Measurements from ENCODE around the gene PTPRD.

PTPRD gene

DNA sequence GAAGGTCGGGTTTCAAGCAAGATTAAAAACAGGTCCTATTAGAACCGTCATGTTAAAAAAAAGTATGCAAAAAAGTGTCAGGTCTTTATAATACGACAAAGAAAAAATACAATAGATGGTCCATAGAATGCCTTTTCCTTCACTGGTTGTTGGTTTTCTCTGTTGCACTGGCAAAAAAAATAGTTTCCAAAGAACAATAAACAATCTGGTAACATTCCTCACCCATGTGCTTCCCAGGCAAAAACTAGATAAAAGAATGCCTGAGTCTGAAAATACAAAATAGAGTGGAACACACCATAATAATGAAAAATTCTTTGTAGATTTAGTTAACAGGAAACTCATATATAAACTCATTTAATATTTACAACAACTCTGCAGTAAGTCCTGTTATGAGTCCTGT is 2223.3 kb downstream of the PTPRD start:
- TF ChIP-seq, protein P1, sequence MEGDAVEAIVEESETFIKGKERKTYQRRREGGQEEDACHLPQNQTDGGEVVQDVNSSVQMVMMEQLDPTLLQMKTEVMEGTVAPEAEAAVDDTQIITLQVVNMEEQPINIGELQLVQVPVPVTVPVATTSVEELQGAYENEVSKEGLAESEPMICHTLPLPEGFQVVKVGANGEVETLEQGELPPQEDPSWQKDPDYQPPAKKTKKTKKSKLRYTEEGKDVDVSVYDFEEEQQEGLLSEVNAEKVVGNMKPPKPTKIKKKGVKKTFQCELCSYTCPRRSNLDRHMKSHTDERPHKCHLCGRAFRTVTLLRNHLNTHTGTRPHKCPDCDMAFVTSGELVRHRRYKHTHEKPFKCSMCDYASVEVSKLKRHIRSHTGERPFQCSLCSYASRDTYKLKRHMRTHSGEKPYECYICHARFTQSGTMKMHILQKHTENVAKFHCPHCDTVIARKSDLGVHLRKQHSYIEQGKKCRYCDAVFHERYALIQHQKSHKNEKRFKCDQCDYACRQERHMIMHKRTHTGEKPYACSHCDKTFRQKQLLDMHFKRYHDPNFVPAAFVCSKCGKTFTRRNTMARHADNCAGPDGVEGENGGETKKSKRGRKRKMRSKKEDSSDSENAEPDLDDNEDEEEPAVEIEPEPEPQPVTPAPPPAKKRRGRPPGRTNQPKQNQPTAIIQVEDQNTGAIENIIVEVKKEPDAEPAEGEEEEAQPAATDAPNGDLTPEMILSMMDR (IDR thresholded peaks at IDR 0.05; ENCODE audit: insufficient read depth, low read depth, low read length, missing control alignments), result no peak
- DNase-seq (ENCODE audit: low read depth), result no peak

DNA sequence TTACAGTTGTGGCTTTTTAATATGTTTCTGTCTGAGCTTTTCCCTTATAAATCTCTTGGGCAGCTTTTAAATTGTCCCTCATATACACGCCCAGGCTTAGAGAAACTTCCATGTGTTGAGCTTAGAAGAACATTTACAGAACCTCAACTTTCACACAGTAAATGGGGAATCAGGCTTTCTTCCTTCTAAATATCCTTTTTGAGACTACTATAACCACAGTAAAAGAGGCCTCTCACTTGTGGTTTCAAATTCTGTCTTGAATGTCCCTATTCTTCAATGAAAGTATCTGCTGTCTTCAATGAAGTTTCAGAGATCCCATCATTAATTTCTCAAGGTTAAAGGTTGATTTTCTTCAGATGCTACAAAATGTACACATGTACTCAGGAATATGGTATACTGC is 2224.7 kb downstream of the PTPRD start:
- DNase-seq (ENCODE audit: low read depth), result no peak
- TF ChIP-seq, protein P1 (IDR thresholded peaks at IDR 0.05; ENCODE audit: insufficient read depth, low read depth, low read length, missing control alignments), result no peak
- no peak overlapping the region for H3K4me3 ChIP-seq (ENCODE audit: low read length)

More for the DNA sequence above, 2223.3 kb downstream of the PTPRD start:
- no peak overlapping the region for H3K4me3 ChIP-seq (ENCODE audit: low read length)

DNA sequence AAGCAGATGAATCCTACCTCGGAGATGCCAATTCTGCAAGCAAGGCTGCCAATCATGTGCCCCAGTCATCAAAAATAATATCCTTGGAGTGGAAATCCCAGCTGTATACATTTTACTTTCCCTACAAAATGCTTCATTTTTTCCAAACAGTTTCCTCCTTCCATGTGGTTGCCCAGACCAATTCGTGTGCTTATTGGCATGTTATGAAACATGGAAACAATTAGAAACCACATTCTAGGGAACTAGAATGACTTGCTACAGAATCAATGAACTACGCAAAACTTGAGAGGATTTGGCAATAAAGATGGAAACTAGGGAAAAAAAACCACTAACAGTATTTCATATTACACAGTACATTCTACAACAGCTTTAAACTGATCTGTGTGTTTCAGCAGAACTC is 2228.7 kb downstream of the PTPRD start:
- no peak overlapping the region for H3K4me3 ChIP-seq (ENCODE audit: low read length)
- TF ChIP-seq, protein P1 (IDR thresholded peaks at IDR 0.05; ENCODE audit: insufficient read depth, low read depth, low read length, missing control alignments), result no peak
- DNase-seq (ENCODE audit: low read depth), result no peak

DNA sequence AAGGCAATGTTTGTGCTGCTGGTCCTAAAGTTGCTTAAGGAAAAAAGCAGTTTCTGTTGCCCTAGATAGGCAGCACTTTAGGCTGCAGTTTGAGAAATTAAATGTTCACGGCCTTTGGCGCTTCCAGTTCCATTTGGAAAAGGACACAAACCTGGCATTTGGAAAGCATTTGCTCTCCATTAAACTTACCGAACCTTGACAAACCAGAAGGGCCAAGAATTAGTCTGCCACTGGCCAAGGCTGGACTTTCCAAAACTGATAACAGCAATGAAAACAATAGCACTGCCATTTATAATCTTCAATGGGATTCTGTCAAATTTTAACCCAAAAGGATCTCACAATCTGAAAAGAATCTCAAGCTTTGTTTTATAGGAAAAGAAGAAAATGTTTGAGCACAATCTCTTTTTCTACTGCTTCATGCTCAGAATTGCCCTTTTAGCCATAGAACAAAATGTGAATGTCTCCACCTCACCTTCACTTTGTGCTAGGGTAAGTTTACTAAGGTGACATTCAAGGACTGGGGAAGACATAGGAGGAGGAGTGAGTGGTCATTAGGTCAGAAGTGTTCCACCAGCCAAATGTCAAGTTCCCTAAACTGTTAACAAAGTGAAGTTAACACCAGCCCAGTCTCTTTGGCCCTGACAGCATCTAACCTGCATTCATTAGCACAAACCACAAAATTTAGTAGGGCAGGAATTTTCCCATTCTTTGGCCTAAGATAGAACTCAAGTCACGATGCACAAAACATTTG is 2229.8 kb downstream of the PTPRD start:
- no peak overlapping the region for H3K4me3 ChIP-seq (ENCODE audit: low read length)
- DNase-seq (ENCODE audit: low read depth), result no peak
- TF ChIP-seq, protein P1 (IDR thresholded peaks at IDR 0.05; ENCODE audit: insufficient read depth, low read depth, low read length, missing control alignments), result no peak

DNA sequence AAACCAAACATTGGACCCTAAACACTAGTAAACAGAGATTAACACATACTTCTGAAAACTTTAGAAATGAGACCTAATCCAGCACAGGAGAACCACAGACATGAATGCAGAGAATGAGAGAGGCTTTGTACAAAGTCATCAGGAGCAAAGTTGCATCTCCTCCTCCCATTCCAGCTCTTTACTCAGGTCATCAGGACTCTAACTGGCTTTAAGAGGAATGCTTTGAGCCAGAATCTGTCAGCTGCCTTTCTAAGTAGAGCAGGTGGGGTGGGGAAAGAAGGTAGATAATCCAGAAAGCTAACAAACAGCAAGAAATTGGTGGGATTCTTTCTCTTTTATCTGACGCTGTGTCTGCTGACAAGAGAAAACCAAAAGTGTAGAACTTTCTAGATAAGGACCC is 2230.5 kb downstream of the PTPRD start:
- TF ChIP-seq, protein P1 (IDR thresholded peaks at IDR 0.05; ENCODE audit: insufficient read depth, low read depth, low read length, missing control alignments), result no peak
- no peak overlapping the region for H3K4me3 ChIP-seq (ENCODE audit: low read length)
- no peak for DNase-seq (ENCODE audit: low read depth)

DNA sequence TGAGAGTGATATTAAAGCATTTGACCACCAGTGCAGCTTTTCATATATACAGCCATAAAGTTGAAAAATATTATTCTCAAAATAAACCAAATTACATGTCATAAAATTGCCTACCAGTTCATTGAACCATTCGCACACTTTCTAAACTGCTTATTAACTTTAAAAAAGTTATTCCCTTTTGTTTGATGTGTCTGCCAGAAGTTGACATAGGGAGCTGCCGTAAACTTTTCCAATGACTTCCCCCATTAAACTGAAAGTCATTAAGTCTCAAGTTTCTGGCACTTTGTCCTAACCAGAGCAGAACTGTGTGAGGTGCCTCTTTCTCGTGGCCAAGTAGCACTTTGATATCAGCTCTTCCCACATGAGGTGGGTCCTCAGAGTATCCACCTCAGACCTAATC is 2231.2 kb downstream of the PTPRD start:
- H3K4me3 ChIP-seq (ENCODE audit: low read length), result no peak overlapping the region
- TF ChIP-seq, protein P1 (IDR thresholded peaks at IDR 0.05; ENCODE audit: insufficient read depth, low read depth, low read length, missing control alignments), result no peak
- DNase-seq (ENCODE audit: low read depth), result no peak

DNA sequence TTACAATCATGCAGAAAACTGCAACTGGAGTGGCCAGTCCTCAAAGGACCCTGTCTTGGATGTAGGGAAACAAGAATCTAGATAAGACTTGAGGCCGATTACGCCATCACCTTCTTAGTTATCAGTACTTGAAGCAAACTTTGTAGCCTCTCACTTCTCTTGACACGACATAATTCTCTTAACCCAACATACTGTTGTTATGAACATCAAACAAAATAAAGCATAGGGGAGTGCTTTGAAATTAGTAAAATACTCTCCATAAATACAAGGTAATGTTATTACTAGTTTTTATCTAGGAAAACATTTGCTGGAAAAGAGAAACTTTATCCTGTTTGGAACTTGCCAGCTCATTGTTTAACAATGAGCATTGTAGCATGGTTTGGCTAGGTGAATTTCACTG is 2238.3 kb downstream of the PTPRD start:
- TF ChIP-seq, protein P1 (IDR thresholded peaks at IDR 0.05; ENCODE audit: insufficient read depth, low read depth, low read length, missing control alignments), result no peak
- no peak for DNase-seq (ENCODE audit: low read depth)
- H3K4me3 ChIP-seq (ENCODE audit: low read length), result no peak overlapping the region

Measured in epithelial cell of esophagus (primary cell).